GM10847 (cell line): ENCODE measurements around the gene PLIN3.

Source experiments
- POLR2A ChIP-seq: IDR thresholded peaks from 2 replicates; pipeline ENCODE4 v1.6.1; 2011; ENCODE audit not compliant: insufficient read length; ENCODE audit errors: extremely low read depth

PLIN3 gene

DNA sequence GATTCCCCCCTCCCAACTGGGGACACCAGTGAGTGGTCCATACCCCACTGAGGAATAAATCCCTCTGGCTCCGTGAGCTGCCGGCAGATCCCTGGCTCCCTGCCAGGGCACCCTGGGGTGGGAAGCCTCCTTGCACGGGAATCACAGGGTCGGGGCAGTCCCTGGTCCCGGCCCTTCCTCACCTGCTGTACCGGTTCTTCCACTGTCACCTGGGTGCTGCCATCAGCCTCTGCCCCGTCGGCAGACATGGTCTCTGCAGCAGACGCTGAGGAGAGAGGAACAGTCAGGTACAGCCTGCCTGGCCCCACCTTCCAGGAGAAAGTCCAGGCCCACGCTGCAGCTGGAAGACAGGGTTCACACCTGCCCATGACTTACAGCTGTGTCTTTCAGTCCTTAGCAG lies 6.3 kb downstream of the PLIN3 start:
- TF ChIP-seq POLR2A: no peak

DNA sequence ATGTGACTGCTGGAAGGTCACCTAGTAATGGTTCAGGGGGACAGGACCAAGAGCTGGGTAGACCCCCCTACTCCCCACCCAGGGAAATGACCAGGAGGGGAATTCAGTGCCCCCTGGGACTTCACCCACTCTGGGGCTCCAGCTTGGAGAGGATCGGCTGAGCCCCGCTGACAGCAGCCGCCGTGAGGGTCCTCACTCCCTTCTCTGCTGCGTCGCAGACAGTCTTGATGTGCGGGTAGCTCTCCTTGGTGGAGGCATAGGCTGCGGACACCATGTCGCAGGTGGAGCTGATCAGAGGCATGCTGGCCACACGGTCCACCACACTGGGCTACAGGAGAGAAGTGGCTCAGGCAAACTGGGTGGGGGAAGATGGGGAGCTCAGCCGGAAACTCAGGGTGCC lies 7.8 kb downstream of the PLIN3 start:
- no peak for TF ChIP-seq POLR2A

GRCh38 chr19:4852484-4852883 lies 15.0 kb downstream of the PLIN3 start:
- no peak for TF ChIP-seq POLR2A

DNA sequence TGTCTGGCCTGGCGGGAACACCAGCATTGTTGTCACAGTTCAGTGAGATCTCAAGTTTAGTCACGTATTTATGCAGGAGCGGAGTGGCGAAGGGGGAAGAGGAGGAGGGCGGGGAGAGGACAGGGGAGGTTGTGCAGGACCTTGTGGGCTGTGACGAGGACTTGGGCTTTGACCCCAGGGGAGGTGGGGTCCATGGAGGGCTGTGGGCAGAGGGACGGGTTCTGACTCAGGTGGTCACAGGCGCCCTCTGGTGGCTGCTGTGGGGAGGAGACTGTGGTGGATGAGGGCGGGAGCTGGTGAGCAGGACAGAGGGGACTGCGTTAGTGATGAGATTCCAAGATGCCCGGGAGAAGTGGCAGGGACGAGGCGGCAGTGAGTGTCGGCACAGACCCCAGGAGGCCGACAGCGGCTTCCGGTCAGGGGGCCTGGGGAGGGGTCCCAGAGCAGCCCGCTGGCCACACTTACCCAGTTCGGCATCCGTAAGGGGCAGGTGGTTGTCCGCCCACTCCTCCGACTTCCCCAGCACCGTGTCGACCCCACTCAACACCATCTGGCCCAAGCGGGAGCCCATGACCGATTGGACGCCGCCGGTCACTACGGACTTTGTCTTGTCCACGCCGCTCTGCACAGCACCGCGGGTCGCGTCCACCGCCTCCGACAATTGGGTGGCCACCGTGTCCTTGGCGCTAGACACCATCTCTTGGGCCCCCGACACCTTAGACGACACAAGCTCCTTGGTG lies 15.7 kb downstream of the PLIN3 start:
- no peak for TF ChIP-seq POLR2A

DNA sequence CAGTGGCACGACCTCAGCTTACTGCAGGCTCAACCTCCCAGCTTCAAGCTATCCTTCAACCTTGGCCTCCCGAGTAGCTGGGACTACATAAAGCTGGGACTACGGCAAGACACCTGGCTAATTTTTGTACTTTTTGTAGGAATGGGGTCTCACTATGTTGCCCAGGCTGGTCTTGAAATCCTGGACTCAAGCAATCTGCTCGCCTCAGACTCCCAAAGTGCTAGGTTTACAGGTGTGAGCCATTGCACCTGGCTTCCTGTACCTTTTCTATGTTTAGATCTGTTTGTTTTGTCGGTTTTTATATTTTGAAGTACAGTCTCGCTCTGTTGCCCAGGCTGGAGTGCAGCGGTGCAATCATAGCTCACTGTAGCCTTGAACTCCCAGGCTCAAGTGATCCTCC lies 18.4 kb downstream of the PLIN3 start:
- no peak for TF ChIP-seq POLR2A

GRCh38 chr19:4847190-4847973 lies 20.1 kb downstream of the PLIN3 start:
- no peak for TF ChIP-seq POLR2A

GRCh38 chr19:4844348-4845179 lies 22.9 kb downstream of the PLIN3 start:
- no peak for TF ChIP-seq POLR2A

DNA sequence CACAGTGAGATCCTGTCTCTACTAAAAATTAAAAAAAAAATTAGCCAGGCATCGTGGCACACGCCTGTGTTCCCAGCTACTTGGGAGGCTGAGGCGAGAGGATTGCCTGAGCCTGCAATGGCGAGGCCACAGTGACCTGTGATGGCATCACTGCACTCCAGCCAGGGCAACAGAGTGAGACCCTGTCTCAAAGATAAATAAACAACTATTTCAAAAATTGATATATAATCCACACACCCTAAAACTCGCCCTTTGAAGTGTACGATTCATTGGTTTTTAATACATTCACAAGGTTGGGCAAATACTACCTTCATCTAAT lies 23.9 kb downstream of the PLIN3 start:
- TF ChIP-seq POLR2A: no peak

- no peak for TF ChIP-seq POLR2A
Observed at GRCh38 chr19:4839192-4839591, 28.3 kb downstream of the PLIN3 start.

DNA sequence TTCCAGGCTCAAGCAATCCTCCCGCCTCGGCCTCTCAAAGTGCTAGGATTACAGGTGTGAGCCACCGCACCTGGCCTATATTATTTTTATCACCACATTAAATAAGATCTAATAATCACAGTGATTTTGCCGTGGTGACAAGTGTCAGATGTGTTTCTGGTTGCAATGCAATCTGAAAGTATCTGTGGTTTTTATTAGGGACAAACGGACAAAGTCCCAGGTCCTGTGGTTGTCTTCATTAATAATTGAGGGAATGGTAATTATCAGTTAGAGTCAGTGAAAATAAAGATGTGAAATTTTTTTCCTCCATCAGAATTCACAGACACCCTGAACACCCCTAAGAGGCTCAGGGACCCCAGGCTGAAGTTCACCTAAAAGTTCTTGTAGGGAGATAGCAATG lies 34.7 kb downstream of the PLIN3 start:
- TF ChIP-seq POLR2A: no peak

DNA sequence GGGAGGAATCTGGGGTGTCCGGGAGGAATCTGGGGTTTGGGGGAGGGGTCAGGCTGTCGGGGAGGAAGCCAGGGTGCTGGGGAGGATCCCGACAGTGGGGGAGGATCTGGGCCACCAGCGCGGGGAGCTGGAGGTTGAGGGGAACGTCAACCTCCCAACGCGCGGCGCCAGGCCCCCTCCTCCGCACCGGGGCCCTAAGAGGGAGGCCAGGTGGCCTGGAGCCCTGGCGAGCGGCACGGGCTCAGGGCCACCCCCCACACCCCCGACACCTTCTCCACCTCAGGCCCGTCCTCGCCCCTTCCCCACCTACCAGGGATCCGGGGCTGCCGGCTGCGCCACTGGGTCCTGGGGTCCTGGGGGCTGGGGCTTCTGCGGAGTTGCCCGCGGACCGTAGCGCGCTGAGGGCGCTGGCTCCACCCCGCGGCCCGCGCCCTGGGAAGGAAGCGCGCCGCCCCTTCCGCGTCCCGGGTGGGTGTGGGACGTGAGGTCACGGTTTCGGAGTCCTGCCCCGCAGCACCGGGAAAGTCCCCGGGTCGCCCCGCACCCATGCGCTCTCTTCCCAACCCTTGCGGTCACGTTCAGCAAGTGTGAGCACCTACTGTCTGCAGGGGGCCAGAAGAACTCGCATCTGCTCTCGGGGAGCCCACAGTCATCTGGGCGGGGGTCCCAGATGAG lies 36.0 kb downstream of the PLIN3 start, which contains the start of gene TICAM1:
Gene TICAM1, minus strand, starts transcription at position 409 of the 675 bp plus-strand sequence. CDS start 13,335 bp downstream, outside the sequence.
- peak; percentile 69 for TF ChIP-seq POLR2A

GRCh38 chr19:4830768-4831265 lies 36.6 kb downstream of the PLIN3 start:
- no peak for TF ChIP-seq POLR2A

DNA sequence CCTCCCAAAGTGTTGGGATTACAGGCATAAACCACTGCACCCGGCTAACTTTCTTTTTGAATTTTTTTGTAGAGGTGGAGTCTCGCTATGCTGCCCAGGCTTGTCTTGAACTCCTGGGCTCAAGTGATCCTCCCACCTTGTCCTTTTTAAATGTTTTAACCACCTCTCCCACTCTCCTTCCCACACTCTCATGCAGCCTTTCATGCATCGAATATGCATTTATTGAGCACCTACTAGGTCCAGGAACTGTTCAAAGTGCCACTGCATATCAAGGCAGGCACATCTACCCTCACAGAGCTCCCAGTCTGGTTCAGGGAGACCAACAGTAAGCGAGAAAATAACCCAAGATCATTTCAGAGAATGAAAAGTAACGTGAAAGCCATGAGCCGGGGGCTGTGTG lies 37.1 kb downstream of the PLIN3 start:
- no peak for TF ChIP-seq POLR2A

DNA sequence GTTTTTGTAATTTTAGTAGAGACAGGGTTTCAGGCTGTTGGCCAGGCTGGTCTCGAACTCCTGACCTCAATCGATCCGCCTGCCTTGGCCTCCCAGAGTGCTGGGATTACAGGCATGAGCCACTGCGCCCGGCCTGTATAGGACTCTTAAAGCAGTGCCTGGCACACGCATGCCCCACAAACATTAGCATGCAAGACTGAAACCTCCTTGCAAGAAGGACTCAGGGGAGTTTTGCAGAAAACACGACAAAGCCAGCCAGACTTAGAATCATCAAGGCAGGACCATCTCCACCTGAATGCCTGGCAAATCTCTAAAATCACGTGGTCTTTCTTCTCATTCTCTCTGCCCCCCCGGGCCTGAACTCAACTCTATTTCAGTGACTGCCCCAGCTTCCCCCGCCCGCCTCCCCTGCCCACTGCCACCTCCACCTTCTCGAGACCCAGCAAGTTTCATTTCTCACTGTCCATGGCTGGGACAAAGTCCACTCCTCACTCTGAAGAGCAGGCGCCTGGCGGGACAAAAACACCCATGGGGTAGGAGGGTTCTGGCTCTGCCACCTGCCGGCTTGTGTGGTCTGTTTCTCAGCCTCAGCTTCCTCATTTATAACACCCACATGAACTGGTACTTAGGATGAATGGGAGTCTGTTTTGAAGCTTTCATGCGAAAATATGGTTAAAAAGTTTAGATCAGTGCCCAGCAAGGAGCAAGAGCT lies 38.3 kb downstream of the PLIN3 start:
- no peak for TF ChIP-seq POLR2A
